Central memory CD4-positive, alpha-beta T cell (primary cell): Measurements from ENCODE around the gene SPSB4.

Experiments used
- DNase-seq: peaks from one replicate; pipeline ENCODE4 v3.0.0; 2022

The SPSB4 gene

DNA sequence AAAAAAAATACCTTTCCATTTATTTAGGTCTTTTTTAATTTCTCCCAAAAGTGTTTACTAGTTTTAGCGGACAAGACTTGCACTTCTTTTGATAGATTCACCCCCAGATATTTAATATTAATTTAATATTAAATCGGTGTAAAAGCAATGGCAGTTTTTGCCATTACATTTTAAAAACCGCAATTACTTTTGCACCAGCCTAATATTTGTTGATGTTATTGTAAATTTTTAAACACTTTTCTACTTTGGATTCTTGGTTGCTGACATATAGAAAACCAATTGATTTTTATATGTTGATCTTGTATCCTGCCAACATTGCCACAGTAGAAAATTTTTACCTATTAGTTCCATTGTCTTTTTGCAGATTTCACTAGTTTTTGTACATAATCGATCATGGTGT is 116.5 kb downstream of the SPSB4 start:
- no peak for DNase-seq

DNA sequence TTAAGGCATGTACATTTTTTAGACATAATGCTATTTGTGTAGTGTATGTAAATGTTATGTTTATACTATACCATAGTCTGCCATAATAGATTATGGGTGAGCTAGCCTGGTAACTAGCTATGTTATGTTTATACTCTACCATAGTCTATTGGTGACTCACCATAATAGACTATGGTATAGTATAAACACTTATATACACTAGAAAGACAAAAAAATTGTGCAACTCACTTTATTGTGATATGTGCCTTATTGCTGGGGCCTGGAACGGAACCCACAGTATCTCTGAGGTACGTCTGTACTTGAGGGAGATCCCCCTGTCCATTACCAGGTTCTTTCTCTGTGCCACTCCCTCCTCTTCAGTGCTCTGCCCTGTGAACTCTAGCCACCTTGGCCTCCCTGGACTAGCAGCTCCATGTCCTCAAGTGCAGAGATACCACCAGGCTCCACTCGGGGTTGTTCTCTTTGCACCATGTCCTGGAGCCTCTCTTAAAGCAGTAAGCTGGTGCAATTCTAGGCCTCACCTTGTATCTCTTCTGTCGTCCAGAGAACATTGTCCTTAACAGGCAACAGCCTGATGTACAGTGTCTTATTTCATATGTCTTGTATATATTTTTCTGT is 119.6 kb downstream of the SPSB4 start:
- no peak for DNase-seq

GRCh38 chr3:141174674-141175073 is 123.5 kb downstream of the SPSB4 start:
- no peak for DNase-seq

GRCh38 chr3:141176775-141177174 is 125.6 kb downstream of the SPSB4 start:
- DNase-seq, result no peak

- DNase-seq, result no peak
Measured at GRCh38 chr3:141178026-141178425, 126.9 kb downstream of the SPSB4 start.

DNA sequence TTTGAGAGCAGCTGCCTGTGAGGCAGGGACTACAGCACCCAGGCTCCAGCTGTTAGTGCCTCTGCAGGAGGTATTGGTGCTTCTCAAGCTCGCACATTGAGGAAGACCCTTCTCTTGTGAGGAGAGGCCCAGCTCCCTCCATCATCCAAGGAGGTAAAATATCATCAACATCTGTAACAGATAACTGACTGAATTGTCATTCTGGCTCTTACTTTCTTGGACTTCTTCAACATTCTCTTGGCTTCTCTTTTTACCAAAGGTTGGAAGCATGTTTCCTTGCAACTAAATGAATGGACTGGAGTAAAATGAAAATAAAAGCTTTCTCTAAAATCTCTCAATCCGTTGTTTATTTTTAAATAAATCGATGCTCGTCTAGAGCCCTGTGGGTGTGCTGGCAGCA is 127.4 kb downstream of the SPSB4 start:
- no peak for DNase-seq

GRCh38 chr3:141179983-141180382 is 128.8 kb downstream of the SPSB4 start:
- DNase-seq, result no peak

DNA sequence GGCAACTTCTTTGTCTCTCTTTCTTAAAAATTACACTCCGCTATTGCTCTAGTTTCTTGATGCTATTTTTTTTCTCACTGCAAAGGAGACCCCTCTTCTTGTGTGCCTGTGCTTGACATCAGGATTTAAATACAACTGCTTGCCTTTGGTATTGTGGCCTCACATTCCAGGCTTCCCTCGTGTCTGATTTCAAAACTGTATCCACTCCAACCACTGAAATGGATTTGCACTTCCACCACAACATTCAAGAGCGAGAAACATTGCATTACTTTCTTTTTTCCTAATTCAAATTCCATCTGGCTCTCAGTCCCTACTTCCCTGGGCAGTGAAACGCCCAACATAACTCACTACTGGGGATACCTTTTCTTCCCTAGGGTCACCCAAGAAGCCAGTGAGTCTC is 130.0 kb downstream of the SPSB4 start:
- no peak for DNase-seq

- DNase-seq, result no peak
Measured at GRCh38 chr3:141181819-141182218, 130.7 kb downstream of the SPSB4 start.

GRCh38 chr3:141183606-141184005 is 132.5 kb downstream of the SPSB4 start:
- DNase-seq, result no peak

DNA sequence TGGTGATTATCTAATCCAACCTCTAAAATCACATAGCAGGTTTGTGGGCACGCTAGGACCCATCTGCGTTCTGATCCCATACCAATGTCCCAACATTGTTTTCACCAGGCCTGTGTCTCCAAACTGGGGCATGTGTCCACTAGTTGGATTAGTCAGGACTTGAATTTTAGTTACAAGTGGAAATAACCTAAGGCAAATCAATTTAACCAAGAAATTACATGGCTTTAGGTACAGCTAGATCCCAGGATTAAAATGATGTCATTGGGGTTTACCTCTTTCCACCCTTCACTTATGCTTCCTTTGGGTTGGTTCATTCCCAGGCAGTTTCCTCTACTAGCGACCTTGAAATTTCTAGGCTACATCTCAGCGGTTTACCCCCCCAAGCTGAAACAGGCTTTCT is 133.3 kb downstream of the SPSB4 start:
- no peak for DNase-seq

DNA sequence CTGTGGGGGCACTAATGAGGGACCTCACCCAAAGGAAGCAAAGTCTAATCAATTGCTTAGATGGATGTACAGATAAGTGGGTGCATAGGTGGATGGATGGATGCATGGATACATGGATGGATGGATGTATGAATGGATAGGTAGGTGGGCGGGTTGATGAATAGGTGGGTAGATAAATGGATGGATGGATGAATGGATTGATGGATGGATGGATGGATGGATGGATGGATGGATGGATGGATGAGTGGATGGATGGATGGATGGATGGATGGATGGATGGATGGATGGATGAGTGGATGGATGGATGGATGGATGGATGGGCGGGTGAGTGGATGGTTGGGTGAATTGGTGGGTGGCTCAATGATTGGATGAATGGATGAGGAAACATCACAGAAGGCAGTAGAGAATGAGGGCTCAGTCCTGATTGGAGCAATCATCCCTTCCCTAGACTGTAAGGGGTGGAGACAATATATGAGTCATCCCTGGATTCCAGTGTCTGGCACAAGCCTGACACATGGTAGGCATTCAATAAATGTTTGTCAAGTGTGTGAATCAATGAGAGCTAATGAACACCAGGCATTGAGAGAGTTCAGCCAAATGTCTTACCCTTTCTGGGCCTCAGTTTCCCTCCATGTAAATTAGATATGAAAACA is 140.1 kb downstream of the SPSB4 start:
- DNase-seq, result no peak

- peak; percentile 89 for DNase-seq
Measured at GRCh38 chr3:141192345-141192744, 141.2 kb downstream of the SPSB4 start.

DNA sequence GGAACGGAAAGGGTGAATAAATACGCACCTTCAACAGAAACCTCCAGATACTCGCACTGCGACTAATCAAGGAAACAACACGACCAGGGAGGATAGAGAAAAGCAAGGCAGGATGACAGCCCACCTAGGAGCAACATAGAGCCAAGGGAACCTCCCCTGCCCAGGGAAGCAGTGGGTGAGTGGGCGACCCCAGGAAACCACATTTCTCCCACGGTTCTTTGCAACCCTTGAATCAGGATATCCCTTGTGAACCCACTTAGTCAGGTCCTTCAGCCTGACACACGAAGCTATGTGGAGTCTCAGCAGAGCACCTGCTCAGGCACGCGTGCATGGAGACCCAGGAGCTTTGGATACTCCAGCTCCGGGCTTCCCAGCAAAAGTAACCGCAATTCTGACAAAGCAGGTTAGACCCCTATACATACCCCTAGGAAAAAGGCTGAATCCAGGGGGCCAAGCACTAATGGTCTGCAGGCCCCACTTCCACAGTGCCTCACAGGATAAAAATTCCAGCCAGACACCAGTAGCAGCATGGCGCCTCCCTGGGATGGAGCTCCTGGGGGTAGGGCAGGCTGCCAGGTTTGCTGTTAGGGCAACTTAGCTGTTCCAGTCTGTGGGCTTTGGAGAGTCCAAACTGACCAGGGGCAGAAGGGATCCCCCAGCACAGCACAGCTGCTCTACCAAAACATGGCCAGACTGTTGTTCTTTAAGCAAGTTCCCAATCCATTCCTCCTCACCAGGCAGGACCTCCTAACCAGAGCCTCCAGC is 142.1 kb downstream of the SPSB4 start:
- no peak for DNase-seq
